Pancreas (tissue), 10 donors: ENCODE results near the gene SUSD4. TPM values are rescaled to one million over a fixed set of nuclear protein-coding genes. Genes with fewer than 3 reads are reported as not detected.

Experiments
- ATAC-seq, 4 donors: fragments of 200-7000 bp; cut with Tn5 transposase; one replicate each; pipeline versions ENCODE4 v1.8.0 to v1.9.1; 2020; ENCODE audit warnings: mild to moderate bottlenecking in 4 of 4, moderate library complexity in 4 of 4
- DNase-seq, 6 donors: peaks; one replicate each; pipeline ENCODE4 v3.0.0-alpha.2; 2020
- FAIRE-seq: peaks from 2 replicates; lab custom pipeline; 2012; peaks lifted over from hg19 to GRCh38; lab: Jason Lieb, UNC
- H3K27ac ChIP-seq, 4 donors: fragments of 200-600 bp; sonication (generic); 1 replicate in 3 of 4; 2 replicates in 1 of 4; pipeline versions ENCODE4 v1.5.0 to v1.8.0; 2020
- H3K27me3 ChIP-seq, 4 donors: fragments of 200-600 bp; one replicate each; pipeline ENCODE4 v1.8.0; 2021
- H3K36me3 ChIP-seq, 3 donors: fragments of 200-600 bp; sonication (generic) in 1 of 3; one replicate each; pipeline versions ENCODE4 v1.5.0 to v1.8.0; 2020 to 2021
- H3K4me1 ChIP-seq, 3 donors: fragments of 200-600 bp; one replicate each; pipeline ENCODE4 v1.8.0; 2021
- H3K4me3 ChIP-seq, 4 donors: fragments of 200-600 bp; sonication (generic) in 2 of 4; one replicate each; pipeline versions ENCODE4 v1.5.0 to v1.8.0; 2020 to 2021
- H3K9me3 ChIP-seq, 4 donors: fragments of 200-600 bp; one replicate each; pipeline ENCODE4 v1.8.0; 2021
- WGBS, 2 donors: extraction: QIAGEN DNeasy Blood & Tissue Kit; methylation state at CpG; one replicate each; pipeline ENCODE4 v1.1.7; 2013; 5-methylcytosine and 5-hydroxymethylcytosine counted together
- intact Hi-C, 3 donors: fragments of 100-400 bp; cut with DNase I; formaldehyde crosslinking; loops; one replicate each; pipeline versions ENCODE4 v1.11.1 to v1.14.2; 2022
- polyA plus RNA-seq, 2 donors: library from polyadenylated mRNA; stranded (reverse); fragments of 200-250 nt; gene quantifications; one replicate each; pipeline ENCODE4 v1.2.3, GENCODE V29; 2013
- total RNA-seq, 6 donors: library from RNA; stranded (reverse); fragmentation: NEBNext Ultra II Directional in 4 of 6; extraction: Animal tissue kit (Norgen Biotek cat#: 25700) in 4 of 6; gene quantifications; one replicate each; pipeline versions ENCODE4 v1.2.1 to v1.2.4, GENCODE V29; 2021 to 2023
- TF ChIP-seq, protein P1 (sequence below), 4 donors: fragments of 200-600 bp; sonication (generic) in 3 of 4; IDR thresholded peaks; one replicate each; pipeline versions ENCODE4 v1.5.0 to v1.8.0; 2021; ENCODE audit warnings: antibody characterized with exemption in 4 of 4
- donor health status: healthy with polysubstance abuse.
- donor health status: DM: no; HTN: no; CAD: no; lungs with moderate emphysema.
- donor health status: DM: no; HTN: no; CAD: no.
- donor health status: control.
- donor health status: control.
- donor health status: Bipolar disorder and iron deficiency.
- donor health status: DM: yes; HTN: yes; CAD: no.
- donor health status: DM: no; HTN: no; CAD: no.
- donor health status: DM: no; HTN: no; CAD: no.
- donor health status: DM: yes; HTN: yes; CAD: no.

SUSD4 gene
- total and polyA plus RNA-seq, 8 donors = 4.1 to 34.6 (median 8.8) TPM

DNA sequence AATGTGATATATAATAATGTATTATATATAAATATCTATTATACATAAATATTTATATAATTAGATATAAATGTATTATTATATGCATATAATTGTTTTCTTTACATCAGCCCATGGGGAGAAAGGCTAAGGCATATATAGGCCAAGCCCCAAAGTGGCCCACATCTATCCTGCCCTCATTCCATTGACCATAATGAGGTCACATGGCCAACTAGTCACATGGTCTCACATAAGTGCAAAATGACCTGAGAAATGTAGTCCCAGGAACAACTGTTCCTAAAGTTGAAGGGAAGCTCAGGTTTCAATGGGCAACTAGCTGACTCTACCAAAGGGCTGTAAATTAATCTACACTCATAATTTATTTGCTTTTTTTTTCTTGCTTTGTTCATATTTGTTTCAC is 14.8 kb upstream of the SUSD4 start:
- Histone ChIP-seq H3K36me3 (no peaks in the 10 kb centered on the region), H3K9me3 (no peaks in the 10 kb centered on the region), H3K4me1 (no peaks in the 10 kb centered on the region), H3K4me3 (no peak overlapping the region), H3K27ac (no peak overlapping the region), H3K27me3 (no peaks in the 10 kb centered on the region)
- DNase-seq = no peak
- no peak for FAIRE-seq
- intact Hi-C loops = no loop called here
- ATAC-seq = no peak
- TF ChIP-seq, protein P1, sequence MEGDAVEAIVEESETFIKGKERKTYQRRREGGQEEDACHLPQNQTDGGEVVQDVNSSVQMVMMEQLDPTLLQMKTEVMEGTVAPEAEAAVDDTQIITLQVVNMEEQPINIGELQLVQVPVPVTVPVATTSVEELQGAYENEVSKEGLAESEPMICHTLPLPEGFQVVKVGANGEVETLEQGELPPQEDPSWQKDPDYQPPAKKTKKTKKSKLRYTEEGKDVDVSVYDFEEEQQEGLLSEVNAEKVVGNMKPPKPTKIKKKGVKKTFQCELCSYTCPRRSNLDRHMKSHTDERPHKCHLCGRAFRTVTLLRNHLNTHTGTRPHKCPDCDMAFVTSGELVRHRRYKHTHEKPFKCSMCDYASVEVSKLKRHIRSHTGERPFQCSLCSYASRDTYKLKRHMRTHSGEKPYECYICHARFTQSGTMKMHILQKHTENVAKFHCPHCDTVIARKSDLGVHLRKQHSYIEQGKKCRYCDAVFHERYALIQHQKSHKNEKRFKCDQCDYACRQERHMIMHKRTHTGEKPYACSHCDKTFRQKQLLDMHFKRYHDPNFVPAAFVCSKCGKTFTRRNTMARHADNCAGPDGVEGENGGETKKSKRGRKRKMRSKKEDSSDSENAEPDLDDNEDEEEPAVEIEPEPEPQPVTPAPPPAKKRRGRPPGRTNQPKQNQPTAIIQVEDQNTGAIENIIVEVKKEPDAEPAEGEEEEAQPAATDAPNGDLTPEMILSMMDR (IDR thresholded peaks at IDR 0.05) = no peak

DNA sequence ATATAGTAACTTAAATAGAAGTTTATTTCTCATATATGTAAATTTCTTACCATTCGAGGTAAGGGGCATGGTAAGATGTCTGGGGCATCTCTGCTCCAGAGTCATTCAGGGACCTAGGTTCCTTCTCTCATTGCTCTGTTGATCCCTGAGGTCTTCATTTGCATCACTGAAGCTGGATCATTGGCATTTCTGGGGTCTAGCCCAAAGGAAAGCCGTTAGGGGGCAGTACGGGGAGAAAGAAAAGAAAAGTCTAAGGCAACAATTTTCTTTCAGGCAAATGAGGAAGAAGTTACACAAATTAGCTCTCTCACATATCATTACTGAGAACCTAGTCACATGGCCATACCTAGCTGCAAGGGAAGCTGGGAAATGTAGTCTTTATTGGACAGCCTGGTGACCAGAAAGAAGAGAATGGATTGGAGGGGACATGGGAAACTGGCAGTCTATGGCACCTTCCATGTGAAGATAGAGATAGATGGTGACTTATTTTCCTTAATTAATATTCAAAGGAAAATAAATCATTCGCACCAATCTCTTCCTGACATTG is 10.2 kb upstream of the SUSD4 start:
- ATAC-seq = no peak
- no peaks in the 10 kb centered on the region for H3K36me3 ChIP-seq
- no peak overlapping the region for H3K4me3 ChIP-seq
- DNase-seq = no peak
- no peaks in the 10 kb centered on the region for H3K9me3 ChIP-seq
- TF ChIP-seq, protein P1 (IDR thresholded peaks at IDR 0.05) = no peak
- WGBS, 2 donors = 75% methylated on average over 4 of the region's 4 CpGs
- no peak overlapping the region for H3K27ac ChIP-seq
- no peak for FAIRE-seq
- intact Hi-C loops = no loop called here
- H3K27me3 ChIP-seq = no peaks in the 10 kb centered on the region
- H3K4me1 ChIP-seq = no peaks in the 10 kb centered on the region

DNA sequence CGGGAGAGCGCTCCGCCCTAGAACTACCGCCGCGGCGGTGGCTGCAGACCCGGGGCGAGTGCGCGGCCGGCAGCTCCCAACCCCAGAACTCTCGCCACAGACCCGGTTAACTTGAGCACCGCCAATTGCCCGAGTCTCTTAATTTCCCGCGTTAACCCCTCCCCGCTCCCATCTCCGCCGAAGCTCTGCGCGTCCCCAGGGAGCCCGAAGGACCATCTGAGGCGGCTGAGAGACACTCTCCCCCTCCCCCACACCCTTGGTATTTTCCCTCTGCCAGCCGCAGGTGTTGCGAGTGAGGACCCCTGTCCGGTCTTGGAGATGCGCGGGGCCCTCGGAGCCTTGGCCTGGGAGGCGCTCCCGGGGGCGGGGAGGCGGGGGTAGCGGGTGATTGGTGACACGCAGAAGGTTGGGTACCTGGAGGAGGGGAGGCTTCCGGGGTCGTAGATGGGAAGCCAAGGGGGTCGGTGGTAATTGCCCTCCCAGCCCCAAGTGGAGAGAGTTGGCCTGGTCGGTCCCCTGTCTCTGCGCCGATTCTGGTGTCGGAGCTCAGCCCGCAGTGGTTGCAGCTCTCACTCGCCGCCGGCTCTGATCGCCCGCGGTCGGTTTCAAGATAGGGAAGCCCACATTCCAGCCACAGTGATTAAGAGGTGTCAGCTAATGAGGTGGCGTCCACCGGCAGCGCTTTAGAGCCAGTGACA is 858 bp upstream of the SUSD4 start:
- WGBS, 2 donors = 1 to 2% methylated on average over 43 to 55 of the region's 55 CpGs

DNA sequence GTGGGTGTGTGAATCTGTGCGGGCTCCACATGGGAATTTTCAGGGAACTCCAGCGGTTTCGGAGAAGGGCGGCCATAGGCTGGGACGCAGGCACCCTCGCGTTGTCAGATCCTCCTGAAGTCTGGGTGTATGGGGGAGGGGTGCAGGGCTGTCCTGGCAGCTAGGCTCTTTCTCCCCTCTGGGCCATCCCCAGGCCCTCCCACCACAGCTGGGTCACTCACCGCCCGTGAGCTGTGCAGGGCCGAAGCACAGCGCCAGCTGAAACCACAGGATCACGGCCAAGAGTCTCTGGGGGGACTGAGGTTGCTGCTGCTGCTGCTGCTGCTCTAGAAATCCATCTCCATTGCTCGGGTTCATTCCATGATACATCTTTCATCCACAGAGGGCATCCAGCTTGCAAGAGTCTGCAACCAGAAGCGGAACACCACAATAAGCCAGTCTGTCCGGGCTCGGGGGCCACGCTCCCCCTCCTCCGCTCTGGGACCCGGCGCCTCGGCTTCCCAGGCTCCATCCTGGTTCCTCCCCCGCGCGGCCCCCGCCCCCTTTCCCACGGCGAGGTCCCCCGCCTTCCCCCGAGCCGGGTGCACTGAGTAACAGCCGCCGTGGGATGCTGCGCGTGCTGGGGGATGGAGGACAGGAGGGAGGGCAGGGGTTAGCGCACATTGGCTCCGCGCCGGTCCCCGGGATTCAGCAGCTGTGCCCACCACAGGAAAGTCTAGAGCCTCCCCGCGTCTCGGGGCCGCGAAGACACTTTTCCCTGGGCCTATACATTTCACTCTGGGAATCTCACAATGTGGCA is 720 bp downstream of the SUSD4 start:
- no peaks in the 10 kb centered on the region for H3K9me3 ChIP-seq
- peak overlapping the region; percentile 33 to 53 (median 40) for H3K4me3 ChIP-seq
- TF ChIP-seq, protein P1 (IDR thresholded peaks at IDR 0.05) = no peak
- no peaks in the 10 kb centered on the region for H3K27me3 ChIP-seq
- DNase-seq = peak; percentile 16 to 79 (median 50)
- FAIRE-seq = no peak
- intact Hi-C loops = no loop called here
- WGBS, 2 donors = 6% methylated on average over 40 to 44 of the region's 44 CpGs
- H3K36me3 ChIP-seq = no peaks in the 10 kb centered on the region
- ATAC-seq = peak; percentile 31 to 65 (median 50)
- H3K4me1 ChIP-seq = no peaks in the 10 kb centered on the region
- H3K27ac ChIP-seq = no peak overlapping the region

More for the DNA sequence above, 858 bp upstream of the SUSD4 start:
- FAIRE-seq (no peak), ATAC-seq (peak in 2 of 4 donors; percentile 4 to 25), DNase-seq (peak; percentile 6 to 84 (median 32))
- H3K9me3 ChIP-seq = no peaks in the 10 kb centered on the region
- H3K4me3 ChIP-seq = peak overlapping the region; percentile 31 to 53 (median 38)
- H3K4me1 ChIP-seq = no peaks in the 10 kb centered on the region
- TF ChIP-seq, protein P1 (IDR thresholded peaks at IDR 0.05) = no peak
- no peak overlapping the region for H3K27ac ChIP-seq
- H3K27me3 ChIP-seq = no peaks in the 10 kb centered on the region
- intact Hi-C loops = no loop called here
- no peaks in the 10 kb centered on the region for H3K36me3 ChIP-seq
